Pancreas (tissue), 10 donors: ENCODE measurements around the gene ARTN. TPM values are rescaled to one million over a fixed set of nuclear protein-coding genes. Genes with fewer than 3 reads are reported as not detected.

ENCODE experiments used
- ATAC-seq, 4 donors: fragments of 200-7000 bp; cut with Tn5 transposase; one replicate each; pipeline versions ENCODE4 v1.8.0 to v1.9.1; 2020; ENCODE audit warnings: mild to moderate bottlenecking in 4 of 4, moderate library complexity in 4 of 4
- DNase-seq, 6 donors: peaks; one replicate each; pipeline ENCODE4 v3.0.0-alpha.2; 2020
- FAIRE-seq: peaks from 2 replicates; lab custom pipeline; 2012; peaks lifted over from hg19 to GRCh38; lab: Jason Lieb, UNC
- H3K27ac ChIP-seq, 4 donors: fragments of 200-600 bp; sonication (generic); 1 replicate in 3 of 4; 2 replicates in 1 of 4; pipeline versions ENCODE4 v1.5.0 to v1.8.0; 2020
- H3K27me3 ChIP-seq, 4 donors: fragments of 200-600 bp; one replicate each; pipeline ENCODE4 v1.8.0; 2021
- H3K36me3 ChIP-seq, 3 donors: fragments of 200-600 bp; sonication (generic) in 1 of 3; one replicate each; pipeline versions ENCODE4 v1.5.0 to v1.8.0; 2020 to 2021
- H3K4me1 ChIP-seq, 3 donors: fragments of 200-600 bp; one replicate each; pipeline ENCODE4 v1.8.0; 2021
- H3K4me3 ChIP-seq, 4 donors: fragments of 200-600 bp; sonication (generic) in 2 of 4; one replicate each; pipeline versions ENCODE4 v1.5.0 to v1.8.0; 2020 to 2021
- H3K9me3 ChIP-seq, 4 donors: fragments of 200-600 bp; one replicate each; pipeline ENCODE4 v1.8.0; 2021
- CTCF ChIP-seq, 4 donors: fragments of 200-600 bp; sonication (generic) in 3 of 4; IDR thresholded peaks; one replicate each; pipeline versions ENCODE4 v1.5.0 to v1.8.0; 2021; ENCODE audit warnings: antibody characterized with exemption in 4 of 4
- WGBS, 2 donors: extraction: QIAGEN DNeasy Blood & Tissue Kit; methylation state at CpG; one replicate each; pipeline ENCODE4 v1.1.7; 2013; 5-methylcytosine and 5-hydroxymethylcytosine counted together
- intact Hi-C, 3 donors: fragments of 100-400 bp; cut with DNase I; formaldehyde crosslinking; loops; one replicate each; pipeline versions ENCODE4 v1.11.1 to v1.14.2; 2022
- polyA plus RNA-seq, 2 donors: library from polyadenylated mRNA; stranded (reverse); fragments of 200-250 nt; gene quantifications; one replicate each; pipeline ENCODE4 v1.2.3, GENCODE V29; 2013
- total RNA-seq, 6 donors: library from RNA; stranded (reverse); fragmentation: NEBNext Ultra II Directional in 4 of 6; extraction: Animal tissue kit (Norgen Biotek cat#: 25700) in 4 of 6; gene quantifications; one replicate each; pipeline versions ENCODE4 v1.2.1 to v1.2.4, GENCODE V29; 2021 to 2023
- donor health status: healthy with polysubstance abuse.
- donor health status: DM: no; HTN: no; CAD: no; lungs with moderate emphysema.
- donor health status: DM: no; HTN: no; CAD: no.
- donor health status: control.
- donor health status: control.
- donor health status: Bipolar disorder and iron deficiency.
- donor health status: DM: yes; HTN: yes; CAD: no.
- donor health status: DM: no; HTN: no; CAD: no.
- donor health status: DM: no; HTN: no; CAD: no.
- donor health status: DM: yes; HTN: yes; CAD: no.

ARTN gene
- total and polyA plus RNA-seq, 8 donors, result 0.87 to 3.2 (median 1.2) TPM

DNA sequence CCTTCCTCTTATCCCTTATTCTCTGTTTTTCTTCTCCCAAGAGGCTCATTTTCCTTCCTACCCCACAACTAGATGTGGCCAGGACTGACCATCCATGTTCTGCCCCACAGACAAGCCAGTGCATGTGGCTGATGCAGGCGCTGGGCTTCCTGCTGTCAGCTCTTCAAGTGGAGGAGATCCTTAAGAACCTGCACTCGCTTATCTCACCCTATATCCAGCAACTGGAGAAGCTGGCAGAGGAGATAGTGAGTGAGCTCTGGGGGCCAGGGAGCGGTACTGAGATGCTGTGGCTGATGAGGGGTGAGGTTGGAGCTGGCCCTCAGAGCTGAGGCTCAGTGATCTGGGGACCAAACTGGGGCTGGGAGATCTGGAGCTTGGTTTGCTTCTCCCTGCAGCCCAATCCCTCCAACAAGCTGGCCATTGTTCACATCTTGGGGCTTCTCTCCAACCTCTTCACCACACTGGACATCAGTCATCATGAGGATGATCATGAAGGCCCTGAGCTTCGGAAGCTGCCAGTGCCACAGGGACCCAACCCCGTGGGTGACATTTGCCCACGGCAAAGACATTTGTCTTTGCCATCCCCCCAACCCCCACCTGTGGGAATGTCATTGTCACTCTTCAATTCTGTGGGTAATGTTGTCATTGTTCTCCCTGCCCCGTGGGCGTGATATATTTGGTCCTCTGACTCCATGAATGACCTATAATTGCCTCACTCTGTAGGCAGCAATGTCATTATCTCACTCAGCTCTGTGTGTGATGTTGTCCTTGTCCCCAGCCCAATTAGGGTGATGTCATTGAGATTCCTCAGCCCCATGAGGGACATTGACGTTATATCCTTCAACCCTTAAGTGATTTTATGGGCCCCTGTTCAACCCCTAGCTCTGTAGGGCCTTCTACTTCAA is 25.0 kb downstream of the ARTN start:
- no peak overlapping the region for H3K27ac ChIP-seq
- H3K27me3 ChIP-seq, result no peaks in the 10 kb centered on the region
- DNase-seq (no peak), FAIRE-seq (no peak), ATAC-seq (no peak)
- peaks cover 0 to 17% (median 0%) of the 10 kb centered on the region in 3 donors for H3K36me3 ChIP-seq
- TF ChIP-seq CTCF (IDR thresholded peaks at IDR 0.05), result no peak
- H3K4me1 ChIP-seq, result no peaks in the 10 kb centered on the region
- no peaks in the 10 kb centered on the region for H3K9me3 ChIP-seq
- no peak overlapping the region for H3K4me3 ChIP-seq
- WGBS, 2 donors, result 81 to 87% methylated on average over 9 of the region's 9 CpGs
- intact Hi-C loops, result no loop called here

- ATAC-seq (no peak), FAIRE-seq (no peak), DNase-seq (no peak)
- Histone ChIP-seq H3K4me3 (no peak overlapping the region), H3K36me3 (peaks cover 0 to 17% (median 0%) of the 10 kb centered on the region in 3 donors), H3K9me3 (no peaks in the 10 kb centered on the region), H3K27ac (no peak overlapping the region), H3K27me3 (no peaks in the 10 kb centered on the region), H3K4me1 (no peaks in the 10 kb centered on the region)
- no peak for TF ChIP-seq CTCF (IDR thresholded peaks at IDR 0.05)
- intact Hi-C loops, result no loop called here
- WGBS, 2 donors, result 91 to 93% methylated on average over 8 of the region's 8 CpGs
Observed at GRCh38 chr1:43960798-43961197, 27.2 kb downstream of the ARTN start.

DNA sequence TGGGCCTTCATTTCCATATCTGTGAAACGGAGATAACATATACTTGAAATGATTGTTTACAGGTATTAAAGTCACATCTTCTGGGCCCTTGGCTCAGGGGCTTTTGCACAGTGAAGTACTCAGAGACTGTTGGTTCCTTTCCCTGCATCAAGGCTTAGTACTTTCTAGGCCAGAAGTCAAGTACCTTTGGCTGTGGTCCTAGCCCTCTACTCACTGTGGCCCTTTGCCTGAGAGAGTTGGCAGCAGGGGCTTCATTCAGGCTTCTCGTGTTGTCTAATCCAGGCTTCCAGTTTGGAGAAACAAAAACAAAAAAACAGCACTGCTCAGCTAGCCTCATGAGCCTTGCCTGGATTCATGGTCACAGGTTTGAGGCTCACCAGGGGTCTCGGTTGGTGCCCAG is 28.1 kb downstream of the ARTN start:
- ATAC-seq, result no peak
- H3K4me3 ChIP-seq, result no peak overlapping the region
- no peaks in the 10 kb centered on the region for H3K9me3 ChIP-seq
- no peaks in the 10 kb centered on the region for H3K4me1 ChIP-seq
- no peaks in the 10 kb centered on the region for H3K27me3 ChIP-seq
- H3K27ac ChIP-seq, result no peak overlapping the region
- no peak for TF ChIP-seq CTCF (IDR thresholded peaks at IDR 0.05)
- intact Hi-C loops, result no loop called here
- H3K36me3 ChIP-seq, result peaks cover 0 to 17% (median 0%) of the 10 kb centered on the region in 3 donors
- WGBS, 2 donors, result 80 to 85% methylated on average over 3 of the region's 3 CpGs
- no peak for FAIRE-seq
- DNase-seq, result no peak

DNA sequence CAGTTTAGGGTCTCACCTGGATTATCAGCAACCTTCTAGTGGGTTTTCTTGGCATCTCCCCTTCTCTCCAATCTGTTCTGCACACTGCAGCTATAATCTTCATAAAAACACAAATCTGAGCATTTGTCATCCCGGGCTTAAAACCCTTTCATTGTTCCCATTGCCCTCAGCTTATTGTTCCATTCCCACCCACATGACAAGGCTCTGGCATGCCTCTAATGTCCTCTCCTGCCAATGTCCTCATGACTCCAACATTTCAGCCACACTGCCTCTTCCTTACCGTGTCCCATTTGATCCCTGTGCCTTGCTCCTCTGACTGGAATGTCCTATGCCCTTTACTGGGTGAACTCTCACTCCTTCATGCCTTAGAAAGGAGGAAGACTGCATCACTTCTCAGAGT is 28.7 kb downstream of the ARTN start:
- no peak overlapping the region for H3K27ac ChIP-seq
- DNase-seq (no peak), ATAC-seq (no peak), FAIRE-seq (no peak)
- H3K27me3 ChIP-seq, result no peaks in the 10 kb centered on the region
- H3K4me1 ChIP-seq, result no peaks in the 10 kb centered on the region
- no peak for TF ChIP-seq CTCF (IDR thresholded peaks at IDR 0.05)
- WGBS, 2 donors, result 79 to 88% methylated on average over 2 of the region's 2 CpGs
- intact Hi-C loops, result no loop called here
- no peaks in the 10 kb centered on the region for H3K9me3 ChIP-seq
- no peak overlapping the region for H3K4me3 ChIP-seq
- H3K36me3 ChIP-seq, result peaks cover 0 to 17% (median 0%) of the 10 kb centered on the region in 3 donors

GRCh38 chr1:43963006-43963405 is 29.4 kb downstream of the ARTN start:
- peaks cover 0 to 10% (median 0%) of the 10 kb centered on the region in 3 donors for H3K36me3 ChIP-seq
- no peak for FAIRE-seq
- no peaks in the 10 kb centered on the region for H3K27me3 ChIP-seq
- ATAC-seq, result no peak
- no peak for DNase-seq
- intact Hi-C loops, result no loop called here
- H3K4me3 ChIP-seq, result no peak overlapping the region
- 87 to 90% methylated on average over 3 of the region's 3 CpGs for WGBS, 2 donors
- H3K27ac ChIP-seq, result no peak overlapping the region
- no peak for TF ChIP-seq CTCF (IDR thresholded peaks at IDR 0.05)
- no peaks in the 10 kb centered on the region for H3K9me3 ChIP-seq
- no peaks in the 10 kb centered on the region for H3K4me1 ChIP-seq
